A375 (cell line): ENCODE data around the gene TEX9. TPM values are rescaled to one million over a fixed set of nuclear protein-coding genes. Genes with fewer than 3 reads are reported as not detected.

ENCODE experiments used
- total RNA-seq: library from RNA; depleted of rRNA; stranded (reverse); fragments of >200 nt; shearing (Covaris generic); gene quantifications from 2 replicates; pipeline ENCODE4 v1.2.3, GENCODE V29; 2014; rRNA removed

Gene TEX9
- total RNA-seq, result 3.8 and 5.2 TPM in 2 replicates

GRCh38 chr15:56365075-56365711 lies at the start of gene TEX9:
Gene TEX9 (plus strand): TSS chr15:56365426. CDS start chr15:56365451, 25 bp downstream.

GRCh38 chr15:56464893-56465520 lies 99.8 kb downstream of the TEX9 start, which contains the start of gene MNS1:
Gene MNS1 (minus strand): TSS chr15:56465137. CDS start chr15:56464972, 165 bp downstream.

Other genes starting within 250 kb of the TEX9 start
- 3.7 and 5.4 TPM in 2 replicates for gene RFX7, start 121.5 kb upstream of the TEX9 start, total RNA-seq
- 6.6 and 8.3 TPM in 2 replicates for gene MNS1, start 99.7 kb downstream of the TEX9 start, total RNA-seq